ENCODE results near the gene IVNS1ABP.

IVNS1ABP gene

GRCh38 chr1:185284533-185285276, 32.3 kb downstream of the IVNS1ABP start:
- H3K27me3 ChIP-seq (ENCODE audit: control insufficient read depth, insufficient read depth, low read length): no peaks in the 10 kb centered on the region
- no peaks in the 10 kb centered on the region for H3K36me3 ChIP-seq (ENCODE audit: control insufficient read depth, insufficient read depth, low read length)
- H3K4me3 ChIP-seq (ENCODE audit: low read length): no peak overlapping the region
- no peaks in the 10 kb centered on the region for H3K9me3 ChIP-seq (ENCODE audit: control insufficient read depth, low read length)
- H3K9ac ChIP-seq (ENCODE audit: low read length): no peak overlapping the region
- no peaks in the 10 kb centered on the region for H3K4me1 ChIP-seq (ENCODE audit: control insufficient read depth, insufficient read depth, low read length)

DNA sequence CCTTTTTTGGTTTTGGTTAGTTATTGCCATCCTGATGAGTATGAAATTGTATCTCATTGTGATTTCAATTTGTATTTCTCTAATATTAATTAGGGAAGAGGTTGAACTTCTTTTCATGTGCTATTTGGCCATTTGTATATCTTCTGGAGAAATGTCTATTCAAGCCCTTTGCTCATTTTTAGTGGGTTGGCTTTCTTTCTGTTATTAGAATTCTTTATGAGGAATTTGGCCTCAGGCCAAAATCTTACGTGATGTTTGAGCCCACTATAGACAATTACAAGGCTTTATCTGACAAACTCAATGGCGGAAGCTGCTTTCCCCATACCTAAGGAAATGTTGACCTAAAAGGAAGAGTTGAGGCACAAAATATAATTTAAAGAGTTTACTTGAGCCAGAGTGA, 32.9 kb downstream of the IVNS1ABP start:
- Histone ChIP-seq H3K36me3 (ENCODE audit: control insufficient read depth, insufficient read depth, low read length) (no peaks in the 10 kb centered on the region), H3K9me3 (ENCODE audit: control insufficient read depth, low read length) (no peaks in the 10 kb centered on the region), H3K27me3 (ENCODE audit: control insufficient read depth, insufficient read depth, low read length) (no peaks in the 10 kb centered on the region), H3K4me1 (ENCODE audit: control insufficient read depth, insufficient read depth, low read length) (no peaks in the 10 kb centered on the region), H3K9ac (ENCODE audit: low read length) (no peak overlapping the region), H3K4me3 (ENCODE audit: low read length) (no peak overlapping the region)

- Histone ChIP-seq H3K36me3 (ENCODE audit: control insufficient read depth, insufficient read depth, low read length) (no peaks in the 10 kb centered on the region), H3K9me3 (ENCODE audit: control insufficient read depth, low read length) (no peaks in the 10 kb centered on the region), H3K27me3 (ENCODE audit: control insufficient read depth, insufficient read depth, low read length) (no peaks in the 10 kb centered on the region), H3K9ac (ENCODE audit: low read length) (no peak overlapping the region), H3K4me3 (ENCODE audit: low read length) (no peak overlapping the region), H3K4me1 (ENCODE audit: control insufficient read depth, insufficient read depth, low read length) (no peaks in the 10 kb centered on the region)
Observed at GRCh38 chr1:185281245-185281644, 35.8 kb downstream of the IVNS1ABP start.

DNA sequence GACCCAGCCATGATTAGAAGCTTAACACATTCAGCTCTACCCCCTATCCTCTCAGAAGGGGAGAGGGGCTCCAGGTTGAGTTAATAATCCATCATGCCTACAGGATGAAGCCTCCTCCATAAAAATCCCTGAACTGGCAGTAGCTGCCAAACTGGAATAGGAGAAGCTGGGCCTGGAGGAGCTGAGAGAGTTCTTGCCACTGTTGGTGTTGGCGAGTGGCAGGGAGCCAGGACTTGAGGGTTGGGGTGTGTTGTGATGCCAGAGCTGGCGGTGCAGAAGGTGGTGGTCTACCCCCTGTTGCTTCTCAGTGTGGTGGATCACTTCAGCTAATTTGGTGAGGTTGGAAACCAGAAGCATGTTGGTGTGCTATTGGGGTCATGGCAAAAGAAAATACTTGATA, 36.5 kb downstream of the IVNS1ABP start:
- H3K4me1 ChIP-seq (ENCODE audit: control insufficient read depth, insufficient read depth, low read length): no peaks in the 10 kb centered on the region
- no peak overlapping the region for H3K4me3 ChIP-seq (ENCODE audit: low read length)
- H3K9ac ChIP-seq (ENCODE audit: low read length): no peak overlapping the region
- H3K36me3 ChIP-seq (ENCODE audit: control insufficient read depth, insufficient read depth, low read length): no peaks in the 10 kb centered on the region
- H3K9me3 ChIP-seq (ENCODE audit: control insufficient read depth, low read length): no peaks in the 10 kb centered on the region
- no peaks in the 10 kb centered on the region for H3K27me3 ChIP-seq (ENCODE audit: control insufficient read depth, insufficient read depth, low read length)

- Histone ChIP-seq H3K4me1 (ENCODE audit: control insufficient read depth, insufficient read depth, low read length) (no peaks in the 10 kb centered on the region), H3K9ac (ENCODE audit: low read length) (no peak overlapping the region), H3K27me3 (ENCODE audit: control insufficient read depth, insufficient read depth, low read length) (no peaks in the 10 kb centered on the region), H3K9me3 (ENCODE audit: control insufficient read depth, low read length) (no peaks in the 10 kb centered on the region), H3K36me3 (ENCODE audit: control insufficient read depth, insufficient read depth, low read length) (no peaks in the 10 kb centered on the region), H3K4me3 (ENCODE audit: low read length) (no peak overlapping the region)
Observed at GRCh38 chr1:185279571-185279970, 37.5 kb downstream of the IVNS1ABP start.

- no peaks in the 10 kb centered on the region for H3K4me1 ChIP-seq (ENCODE audit: control insufficient read depth, insufficient read depth, low read length)
- H3K9me3 ChIP-seq (ENCODE audit: control insufficient read depth, low read length): no peaks in the 10 kb centered on the region
- no peak overlapping the region for H3K4me3 ChIP-seq (ENCODE audit: low read length)
- no peaks in the 10 kb centered on the region for H3K27me3 ChIP-seq (ENCODE audit: control insufficient read depth, insufficient read depth, low read length)
- no peak overlapping the region for H3K9ac ChIP-seq (ENCODE audit: low read length)
- H3K36me3 ChIP-seq (ENCODE audit: control insufficient read depth, insufficient read depth, low read length): no peaks in the 10 kb centered on the region
Observed at GRCh38 chr1:185271921-185272320, 45.1 kb downstream of the IVNS1ABP start.

DNA sequence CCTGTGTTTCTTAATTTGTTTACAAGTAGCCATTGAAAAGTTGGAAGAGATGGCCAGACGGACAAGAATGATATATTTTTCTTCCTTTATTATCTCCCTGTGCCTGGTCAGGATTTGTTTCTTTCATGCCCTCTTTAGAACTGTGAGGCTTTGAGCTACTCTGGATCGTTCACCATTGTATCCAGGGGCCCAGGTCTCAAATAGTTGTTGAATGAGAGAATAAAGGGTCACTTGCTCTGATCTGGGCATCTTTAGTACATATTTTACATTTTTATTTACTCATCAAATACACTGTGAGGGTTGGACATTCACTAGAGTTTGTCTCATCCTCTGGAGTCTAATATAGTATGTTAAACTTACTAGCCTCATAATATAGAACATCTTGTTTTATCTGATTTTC, 48.7 kb downstream of the IVNS1ABP start:
- H3K4me1 ChIP-seq (ENCODE audit: control insufficient read depth, insufficient read depth, low read length): no peaks in the 10 kb centered on the region
- no peaks in the 10 kb centered on the region for H3K36me3 ChIP-seq (ENCODE audit: control insufficient read depth, insufficient read depth, low read length)
- no peak overlapping the region for H3K4me3 ChIP-seq (ENCODE audit: low read length)
- no peaks in the 10 kb centered on the region for H3K9me3 ChIP-seq (ENCODE audit: control insufficient read depth, low read length)
- no peak overlapping the region for H3K9ac ChIP-seq (ENCODE audit: low read length)
- H3K27me3 ChIP-seq (ENCODE audit: control insufficient read depth, insufficient read depth, low read length): no peaks in the 10 kb centered on the region

DNA sequence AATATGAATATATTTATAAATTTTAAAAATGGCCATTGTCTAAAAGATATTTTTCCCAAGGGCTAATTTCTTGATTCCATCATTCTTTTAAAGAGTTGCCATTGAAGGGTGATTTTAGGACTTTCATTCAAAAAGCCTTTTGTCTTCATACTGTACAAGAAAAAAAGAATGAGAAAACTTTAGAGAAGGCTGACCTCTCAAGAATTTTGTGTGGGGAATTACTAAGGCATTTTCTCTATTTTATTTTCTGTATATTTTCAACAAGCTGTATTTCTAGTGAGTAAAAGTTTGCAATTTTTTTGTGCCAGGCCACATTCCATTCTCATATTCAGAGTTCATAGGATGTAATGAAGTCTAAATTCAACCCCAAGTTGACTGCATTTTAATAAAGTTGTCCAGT, 49.3 kb downstream of the IVNS1ABP start:
- H3K27me3 ChIP-seq (ENCODE audit: control insufficient read depth, insufficient read depth, low read length): no peaks in the 10 kb centered on the region
- no peaks in the 10 kb centered on the region for H3K36me3 ChIP-seq (ENCODE audit: control insufficient read depth, insufficient read depth, low read length)
- H3K9ac ChIP-seq (ENCODE audit: low read length): no peak overlapping the region
- no peak overlapping the region for H3K4me3 ChIP-seq (ENCODE audit: low read length)
- H3K9me3 ChIP-seq (ENCODE audit: control insufficient read depth, low read length): no peaks in the 10 kb centered on the region
- no peaks in the 10 kb centered on the region for H3K4me1 ChIP-seq (ENCODE audit: control insufficient read depth, insufficient read depth, low read length)

GRCh38 chr1:185267301-185267700, 49.7 kb downstream of the IVNS1ABP start:
- H3K9ac ChIP-seq (ENCODE audit: low read length): no peak overlapping the region
- H3K36me3 ChIP-seq (ENCODE audit: control insufficient read depth, insufficient read depth, low read length): no peaks in the 10 kb centered on the region
- H3K4me3 ChIP-seq (ENCODE audit: low read length): no peak overlapping the region
- H3K4me1 ChIP-seq (ENCODE audit: control insufficient read depth, insufficient read depth, low read length): no peaks in the 10 kb centered on the region
- no peaks in the 10 kb centered on the region for H3K9me3 ChIP-seq (ENCODE audit: control insufficient read depth, low read length)
- no peaks in the 10 kb centered on the region for H3K27me3 ChIP-seq (ENCODE audit: control insufficient read depth, insufficient read depth, low read length)

GRCh38 chr1:185265314-185265713, 51.7 kb downstream of the IVNS1ABP start:
- H3K4me3 ChIP-seq (ENCODE audit: low read length): no peak overlapping the region
- H3K9me3 ChIP-seq (ENCODE audit: control insufficient read depth, low read length): no peaks in the 10 kb centered on the region
- no peaks in the 10 kb centered on the region for H3K27me3 ChIP-seq (ENCODE audit: control insufficient read depth, insufficient read depth, low read length)
- H3K4me1 ChIP-seq (ENCODE audit: control insufficient read depth, insufficient read depth, low read length): no peaks in the 10 kb centered on the region
- no peaks in the 10 kb centered on the region for H3K36me3 ChIP-seq (ENCODE audit: control insufficient read depth, insufficient read depth, low read length)
- H3K9ac ChIP-seq (ENCODE audit: low read length): no peak overlapping the region

DNA sequence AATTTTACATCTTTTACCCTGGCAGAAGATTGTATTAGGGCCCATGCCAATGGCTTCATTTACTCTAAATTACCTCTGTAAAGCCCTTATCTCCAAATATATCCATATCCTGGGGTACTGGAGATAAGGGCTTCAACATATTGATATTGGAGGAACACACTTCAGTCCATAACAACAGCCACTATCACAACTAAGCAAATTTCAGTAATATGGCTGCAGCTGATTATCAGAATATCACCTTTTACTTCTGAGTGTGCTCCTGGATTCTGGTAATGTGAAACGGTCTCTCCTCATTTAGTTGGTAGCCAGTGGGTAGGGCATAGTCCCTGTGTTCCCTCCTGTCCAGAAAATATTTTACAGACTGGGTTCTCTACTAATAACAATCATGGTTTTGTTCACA, 53.3 kb downstream of the IVNS1ABP start:
- Histone ChIP-seq H3K36me3 (ENCODE audit: control insufficient read depth, insufficient read depth, low read length) (no peaks in the 10 kb centered on the region), H3K4me3 (ENCODE audit: low read length) (no peak overlapping the region), H3K9me3 (ENCODE audit: control insufficient read depth, low read length) (no peaks in the 10 kb centered on the region), H3K4me1 (ENCODE audit: control insufficient read depth, insufficient read depth, low read length) (no peaks in the 10 kb centered on the region), H3K27me3 (ENCODE audit: control insufficient read depth, insufficient read depth, low read length) (no peaks in the 10 kb centered on the region), H3K9ac (ENCODE audit: low read length) (no peak overlapping the region)

- no peak overlapping the region for H3K4me3 ChIP-seq (ENCODE audit: low read length)
- H3K27me3 ChIP-seq (ENCODE audit: control insufficient read depth, insufficient read depth, low read length): no peaks in the 10 kb centered on the region
- H3K9me3 ChIP-seq (ENCODE audit: control insufficient read depth, low read length): no peaks in the 10 kb centered on the region
- no peaks in the 10 kb centered on the region for H3K36me3 ChIP-seq (ENCODE audit: control insufficient read depth, insufficient read depth, low read length)
- H3K9ac ChIP-seq (ENCODE audit: low read length): no peak overlapping the region
- H3K4me1 ChIP-seq (ENCODE audit: control insufficient read depth, insufficient read depth, low read length): no peaks in the 10 kb centered on the region
Observed at GRCh38 chr1:185263292-185263691, 53.8 kb downstream of the IVNS1ABP start.

DNA sequence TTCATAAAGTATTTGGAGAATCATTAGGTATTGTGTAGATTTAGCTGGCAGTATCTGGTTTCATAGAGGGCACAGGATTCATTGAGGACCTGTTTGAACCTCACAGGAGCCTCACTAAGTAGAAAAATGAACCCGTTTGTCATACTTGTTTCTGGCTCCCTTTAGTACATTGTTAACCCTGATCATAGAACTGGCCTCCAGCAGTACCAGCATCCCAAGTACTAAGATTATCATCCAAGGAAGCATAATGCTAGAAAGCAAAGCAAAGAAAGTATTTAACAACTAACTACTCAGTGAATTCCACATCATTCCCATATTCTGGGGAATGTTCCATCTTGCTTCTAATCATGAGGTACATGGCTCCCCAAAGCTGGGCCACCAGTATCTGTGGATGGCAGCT, 54.9 kb downstream of the IVNS1ABP start:
- no peaks in the 10 kb centered on the region for H3K9me3 ChIP-seq (ENCODE audit: control insufficient read depth, low read length)
- H3K36me3 ChIP-seq (ENCODE audit: control insufficient read depth, insufficient read depth, low read length): no peaks in the 10 kb centered on the region
- no peak overlapping the region for H3K9ac ChIP-seq (ENCODE audit: low read length)
- no peak overlapping the region for H3K4me3 ChIP-seq (ENCODE audit: low read length)
- H3K4me1 ChIP-seq (ENCODE audit: control insufficient read depth, insufficient read depth, low read length): no peaks in the 10 kb centered on the region
- no peaks in the 10 kb centered on the region for H3K27me3 ChIP-seq (ENCODE audit: control insufficient read depth, insufficient read depth, low read length)
